ENCODE measurements around the gene TTLL9.

The TTLL9 gene

GRCh38 chr20:31909253-31910070 is 39.0 kb downstream of the TTLL9 start:
- no peak for ATAC-seq

GRCh38 chr20:31910071-31910803 is 39.8 kb downstream of the TTLL9 start:
- TF ChIP-seq ISL1 (CRISPR knock-in tag; IDR thresholded peaks at IDR 0.05) (no peak), TCF4 (CRISPR knock-in tag; IDR thresholded peaks at IDR 0.05; ENCODE audit: borderline replicate concordance) (no peak)
- ATAC-seq, result no peak

More at GRCh38 chr20:31909253-31910070, 39.0 kb downstream of the TTLL9 start:
- no peak for TF ChIP-seq RARB (CRISPR knock-in tag; IDR thresholded peaks at IDR 0.05)
- no peak for TF ChIP-seq PATZ1 (CRISPR knock-in tag; IDR thresholded peaks at IDR 0.05; ENCODE audit: borderline replicate concordance)
- no peak for TF ChIP-seq CSDC2 (CRISPR knock-in tag; IDR thresholded peaks at IDR 0.05)
- no peak for TF ChIP-seq ESRRG (CRISPR knock-in tag; IDR thresholded peaks at IDR 0.05)
- TF ChIP-seq ARNTL (CRISPR knock-in tag; IDR thresholded peaks at IDR 0.05; ENCODE audit: borderline replicate concordance, low read depth), result no peak
- TF ChIP-seq POU6F1 (CRISPR knock-in tag; IDR thresholded peaks at IDR 0.05; ENCODE audit: borderline replicate concordance, low read depth), result no peak

GRCh38 chr20:31913431-31914157 is 43.2 kb downstream of the TTLL9 start:
- no peak for ATAC-seq
- TF ChIP-seq BACH2 (CRISPR knock-in tag; IDR thresholded peaks at IDR 0.05; ENCODE audit: borderline replicate concordance), result no peak
- no peak for TF ChIP-seq ZFP3 (CRISPR knock-in tag; IDR thresholded peaks at IDR 0.05)
- TF ChIP-seq OSR1 (CRISPR knock-in tag; IDR thresholded peaks at IDR 0.05), result no peak
- no peak for TF ChIP-seq ARNTL (CRISPR knock-in tag; IDR thresholded peaks at IDR 0.05; ENCODE audit: borderline replicate concordance, low read depth)
- no peak for TF ChIP-seq PATZ1 (CRISPR knock-in tag; IDR thresholded peaks at IDR 0.05; ENCODE audit: borderline replicate concordance)
- TF ChIP-seq TOX (CRISPR knock-in tag; IDR thresholded peaks at IDR 0.05; ENCODE audit: borderline replicate concordance), result no peak
- TF ChIP-seq ZNF70 (CRISPR knock-in tag; IDR thresholded peaks at IDR 0.05), result no peak
- TF ChIP-seq ESRRG (CRISPR knock-in tag; IDR thresholded peaks at IDR 0.05), result no peak
- no peak for TF ChIP-seq PPARA (CRISPR knock-in tag; IDR thresholded peaks at IDR 0.05; ENCODE audit: borderline replicate concordance)
- no peak for TF ChIP-seq ISL1 (CRISPR knock-in tag; IDR thresholded peaks at IDR 0.05)

- no peak for ATAC-seq
- no peak for TF ChIP-seq GLIS3 (CRISPR knock-in tag; IDR thresholded peaks at IDR 0.05)
- TF ChIP-seq POU6F1 (CRISPR knock-in tag; IDR thresholded peaks at IDR 0.05; ENCODE audit: borderline replicate concordance, low read depth), result no peak
- no peak for TF ChIP-seq RARB (CRISPR knock-in tag; IDR thresholded peaks at IDR 0.05)
- TF ChIP-seq CSRNP3 (CRISPR knock-in tag; IDR thresholded peaks at IDR 0.05), result no peak
- no peak for TF ChIP-seq PPARA (CRISPR knock-in tag; IDR thresholded peaks at IDR 0.05; ENCODE audit: borderline replicate concordance)
- no peak for TF ChIP-seq ZC3H10 (CRISPR knock-in tag; IDR thresholded peaks at IDR 0.05)
- TF ChIP-seq TOX (CRISPR knock-in tag; IDR thresholded peaks at IDR 0.05; ENCODE audit: borderline replicate concordance), result no peak
- no peak for TF ChIP-seq TCF4 (CRISPR knock-in tag; IDR thresholded peaks at IDR 0.05; ENCODE audit: borderline replicate concordance)
- no peak for TF ChIP-seq CSDC2 (CRISPR knock-in tag; IDR thresholded peaks at IDR 0.05)
- no peak for TF ChIP-seq CREB5 (CRISPR knock-in tag; IDR thresholded peaks at IDR 0.05; ENCODE audit: low read depth)
- no peak for TF ChIP-seq ZNF565 (CRISPR knock-in tag; conservative IDR thresholded peaks at IDR 0.05; ENCODE audit: low read depth)
These were observed 43.7 kb downstream of the TTLL9 start for GRCh38 chr20:31914170-31914569.
